ENCODE data around the gene KDM4B. TPM values are rescaled to one million over a fixed set of nuclear protein-coding genes. Genes with fewer than 3 reads are reported as not detected.

KDM4B gene
- total RNA-seq, 1 donor from 2014 or later: 34.6 TPM

DNA sequence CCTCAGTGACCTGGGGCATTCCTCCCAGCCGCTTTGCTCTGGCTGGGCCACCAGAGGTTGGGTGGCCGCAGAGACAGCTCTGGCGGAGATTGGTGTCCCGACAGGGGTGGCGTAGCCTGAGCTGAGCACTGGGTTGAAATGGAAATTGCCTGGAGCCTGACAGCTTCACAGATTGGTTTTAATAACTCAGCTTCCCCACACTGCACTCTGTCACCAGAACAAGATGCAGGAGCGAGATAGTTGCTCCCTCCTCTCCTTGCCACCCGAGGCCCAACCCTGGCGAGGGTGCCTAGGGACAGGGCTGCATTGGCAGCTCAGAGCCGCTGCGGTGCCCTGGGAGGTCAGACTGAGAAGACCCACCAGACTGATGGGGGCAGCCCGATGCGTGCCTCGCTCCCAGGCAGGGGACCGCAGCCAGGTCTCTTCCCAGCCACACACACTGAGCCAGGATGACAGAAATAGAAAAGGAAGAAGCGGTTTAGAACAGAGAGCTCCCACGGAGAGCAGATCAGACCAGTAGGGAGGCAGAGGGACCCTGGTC lies 84.1 kb downstream of the KDM4B start:
- no peak for ATAC-seq (ENCODE audit: poor library complexity)
- intact Hi-C loops (cut with DNase I): loop anchor here (5.0 kb wide), 1 partner anchor 524 kb away; no protein-coding TSS in a partner anchor
- DNase-seq: no peak

DNA sequence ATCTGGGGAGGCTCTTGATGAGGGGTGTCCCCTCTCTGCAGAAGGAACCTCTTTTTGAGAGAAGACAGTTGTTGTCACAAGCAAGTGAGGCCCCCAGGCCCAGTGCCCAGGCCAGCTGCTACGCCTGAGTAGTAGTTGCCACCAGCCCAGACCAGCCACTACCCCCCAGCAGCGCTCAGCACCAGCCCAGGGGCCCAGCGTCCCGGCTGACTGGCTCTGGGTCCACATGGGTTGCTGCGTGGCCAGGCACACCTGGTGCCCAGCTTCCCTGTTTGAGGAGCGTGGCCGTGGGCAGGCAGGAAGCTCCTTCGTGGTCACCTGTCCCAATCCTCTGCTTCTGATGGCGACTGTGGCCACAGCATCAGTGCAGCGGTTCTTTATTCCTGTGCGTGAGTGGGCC lies 84.7 kb downstream of the KDM4B start:
- DNase-seq (no peak), ATAC-seq (ENCODE audit: poor library complexity) (no peak)
- intact Hi-C loops (cut with DNase I): loop anchor here (5.0 kb wide), 1 partner anchor 524 kb away; no protein-coding TSS in a partner anchor

DNA sequence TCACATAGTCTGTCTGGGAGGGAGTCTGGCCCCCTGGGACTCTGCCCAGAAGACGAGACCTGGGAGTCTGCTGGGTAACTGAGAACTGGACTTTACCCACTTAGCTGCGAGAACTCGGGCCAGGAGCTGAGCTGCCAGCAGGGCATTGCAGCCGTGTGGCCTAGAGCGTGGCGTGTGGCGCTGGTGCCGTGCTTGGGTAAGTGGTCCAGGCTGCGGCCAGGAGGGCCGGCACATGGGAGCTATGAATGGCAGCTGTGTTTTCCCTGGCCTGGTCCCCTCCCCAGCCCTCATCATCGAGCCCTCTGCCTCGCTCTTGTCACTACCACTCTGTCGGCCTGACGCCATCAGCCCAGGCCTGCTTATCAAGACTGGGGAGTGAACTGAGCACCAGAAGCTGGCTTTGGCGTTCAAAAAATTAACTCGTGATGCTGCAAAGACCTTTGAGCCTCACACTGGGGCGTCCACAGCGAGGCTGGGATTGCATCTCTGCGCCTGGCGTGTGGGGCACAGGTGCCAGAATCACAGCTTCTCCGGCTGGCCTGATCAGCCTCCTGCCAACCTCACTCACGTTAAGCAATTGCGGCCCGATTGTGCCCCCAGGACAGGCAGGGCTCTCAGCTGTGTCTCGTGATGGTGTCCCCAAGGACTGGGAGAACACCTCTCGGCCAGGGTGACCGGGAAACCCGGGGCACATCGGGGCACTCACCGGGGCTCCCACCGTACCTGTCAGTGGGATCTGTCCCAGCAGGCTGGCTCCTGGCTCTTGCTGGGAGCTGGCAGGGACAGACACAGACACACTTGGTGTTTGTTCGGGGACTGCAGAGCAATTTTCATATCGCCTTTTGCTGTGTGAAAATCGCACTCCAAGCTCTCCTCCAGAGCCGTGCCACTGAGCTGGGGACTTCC lies 85.9 kb downstream of the KDM4B start:
- DNase-seq (peak; percentile 71), ATAC-seq (ENCODE audit: poor library complexity) (peak; percentile 65)
- intact Hi-C loops (cut with DNase I): loop anchor here (5.0 kb wide), 1 partner anchor 522 kb away; no protein-coding TSS in a partner anchor

DNA sequence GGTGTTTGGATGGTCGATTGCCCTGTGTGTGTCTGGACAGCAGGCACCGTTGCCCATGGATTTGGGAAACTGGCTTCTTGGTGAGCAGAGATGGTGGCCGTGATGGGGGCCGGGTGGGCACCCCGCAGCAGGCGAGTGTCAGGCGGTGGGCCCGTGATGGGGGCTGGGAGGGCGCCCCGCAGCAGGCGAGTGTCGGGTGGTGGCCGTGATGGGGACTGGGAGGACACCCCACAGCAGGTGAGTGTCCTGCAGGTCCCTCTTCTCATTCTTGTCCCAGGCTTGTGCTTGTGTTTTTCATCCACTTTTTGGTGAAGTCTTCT lies 86.5 kb downstream of the KDM4B start:
- DNase-seq: no peak

DNA sequence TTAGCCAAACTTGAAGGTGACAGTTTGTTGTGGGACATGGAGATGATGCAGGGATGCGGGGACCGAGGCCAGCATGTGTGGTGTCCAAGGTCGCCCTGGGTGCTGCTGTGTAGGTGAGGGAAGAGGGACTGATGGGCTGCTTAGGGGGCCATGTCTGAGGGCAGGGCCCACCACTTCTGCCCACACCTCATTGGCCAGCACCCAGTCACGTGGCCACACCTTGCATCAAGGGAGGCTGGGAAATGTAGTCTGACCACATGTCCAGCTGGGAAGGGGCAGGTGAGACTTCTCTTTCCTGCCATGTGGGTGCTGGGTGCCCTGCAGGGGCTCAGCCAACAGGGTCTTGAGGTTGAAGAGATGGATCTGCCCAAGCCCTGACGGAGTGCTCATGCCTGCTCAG lies 88.9 kb downstream of the KDM4B start:
- intact Hi-C loops (cut with DNase I): no loop called here
- DNase-seq (no peak), ATAC-seq (ENCODE audit: poor library complexity) (no peak)

More for the DNA sequence above, 86.5 kb downstream of the KDM4B start:
- intact Hi-C loops (cut with DNase I): no loop called here
- no peak for ATAC-seq (ENCODE audit: poor library complexity)

DNA sequence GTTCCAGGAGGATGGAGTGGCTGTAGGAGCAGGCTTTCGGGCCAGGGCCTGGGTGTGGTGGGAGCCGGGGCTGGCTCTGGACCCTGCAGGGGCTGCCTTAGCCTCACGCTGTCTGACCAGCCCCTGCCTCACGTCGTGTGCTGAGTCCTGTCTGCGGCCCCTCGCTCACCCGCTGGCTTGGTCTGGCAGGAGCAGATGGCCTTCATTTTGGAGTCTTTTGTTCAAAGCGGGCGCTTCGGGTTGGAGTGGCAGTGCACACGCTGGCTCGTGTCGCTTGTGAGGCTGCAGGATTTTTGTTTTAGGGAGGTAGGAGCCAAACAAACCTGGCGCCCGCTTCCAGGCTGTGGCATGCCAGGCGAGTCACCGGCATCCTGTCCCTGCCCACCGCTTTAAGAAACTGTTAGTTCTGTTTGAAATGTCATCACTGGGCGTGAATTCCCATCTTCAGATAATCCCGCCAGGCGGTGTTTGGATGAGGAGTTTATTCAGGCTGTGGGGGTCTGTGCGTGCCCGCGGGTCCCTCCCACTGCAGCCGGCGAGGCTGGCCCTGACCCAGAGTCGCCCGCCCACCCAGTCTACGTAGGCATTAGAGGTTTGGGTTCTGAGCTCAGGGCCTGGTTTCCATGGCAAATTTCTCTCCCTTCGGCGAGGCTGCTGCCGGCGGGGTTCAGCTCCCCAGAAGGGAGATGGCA lies 89.8 kb downstream of the KDM4B start:
- intact Hi-C loops (cut with DNase I): no loop called here
- DNase-seq: no peak
- ATAC-seq (ENCODE audit: poor library complexity): no peak

DNA sequence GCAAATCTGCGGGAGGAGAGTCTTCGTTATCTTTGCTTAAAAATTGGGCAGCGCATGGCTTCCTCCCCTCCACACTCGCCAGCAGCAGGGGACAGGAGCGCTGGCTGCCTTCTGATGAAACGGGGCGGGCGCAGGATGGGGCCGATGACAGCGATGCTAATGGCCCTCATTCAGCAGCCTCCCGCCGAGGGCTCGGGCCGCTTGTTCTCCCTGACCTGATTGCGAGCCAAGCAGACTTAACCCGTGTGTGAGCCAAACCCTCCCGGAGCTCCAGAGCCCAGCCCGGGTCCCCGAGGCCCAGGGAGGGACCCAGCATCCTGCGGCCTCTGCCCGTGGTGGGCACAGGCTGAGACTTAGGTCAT lies 90.3 kb downstream of the KDM4B start:
- DNase-seq (peak; percentile 70), ATAC-seq (ENCODE audit: poor library complexity) (peak; percentile 55)

DNA sequence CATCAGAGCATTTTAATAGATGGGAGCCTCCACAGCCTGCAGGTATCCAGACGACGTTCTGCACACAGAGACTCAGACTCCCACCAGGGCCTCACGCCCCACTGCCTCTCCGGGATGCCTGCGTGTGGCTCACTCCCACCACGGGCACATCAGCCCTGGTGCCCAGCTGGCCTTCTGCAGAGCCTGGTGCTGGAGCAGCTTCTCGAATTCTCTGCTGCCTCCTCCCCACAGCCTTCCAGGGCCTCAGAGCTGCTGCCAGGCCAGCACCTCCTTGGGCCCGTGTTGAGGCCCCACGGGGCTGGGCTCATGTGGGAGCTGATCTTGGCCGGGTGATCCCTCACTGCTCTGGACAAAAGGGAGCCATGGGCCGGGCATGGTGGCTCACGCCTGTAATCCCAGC lies 90.9 kb downstream of the KDM4B start:
- intact Hi-C loops (cut with DNase I): no loop called here
- no peak for ATAC-seq (ENCODE audit: poor library complexity)
- DNase-seq: no peak

More for the DNA sequence above, 90.3 kb downstream of the KDM4B start:
- intact Hi-C loops (cut with DNase I): no loop called here

DNA sequence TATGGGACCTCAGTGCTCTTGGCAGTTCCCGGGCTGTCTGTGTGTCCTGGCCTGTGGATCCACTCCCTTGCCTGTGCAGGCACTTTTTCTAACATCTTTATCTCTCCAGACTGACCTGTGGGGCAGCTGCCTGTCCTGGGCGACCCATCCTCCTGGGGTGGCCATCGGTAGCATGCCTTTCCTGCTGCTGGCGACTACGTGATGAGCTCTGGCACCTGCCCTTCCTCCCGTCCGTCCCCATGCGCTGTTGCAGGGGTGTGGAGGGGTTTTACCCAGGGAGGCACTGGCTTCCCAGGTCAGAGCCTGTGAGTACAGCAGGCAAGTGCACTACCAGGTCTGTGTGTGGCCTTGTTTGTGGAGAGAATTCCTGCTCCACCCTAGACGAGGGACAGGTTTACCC lies 93.3 kb downstream of the KDM4B start:
- ATAC-seq (ENCODE audit: poor library complexity) (no peak), DNase-seq (no peak)
- intact Hi-C loops (cut with DNase I): no loop called here

DNA sequence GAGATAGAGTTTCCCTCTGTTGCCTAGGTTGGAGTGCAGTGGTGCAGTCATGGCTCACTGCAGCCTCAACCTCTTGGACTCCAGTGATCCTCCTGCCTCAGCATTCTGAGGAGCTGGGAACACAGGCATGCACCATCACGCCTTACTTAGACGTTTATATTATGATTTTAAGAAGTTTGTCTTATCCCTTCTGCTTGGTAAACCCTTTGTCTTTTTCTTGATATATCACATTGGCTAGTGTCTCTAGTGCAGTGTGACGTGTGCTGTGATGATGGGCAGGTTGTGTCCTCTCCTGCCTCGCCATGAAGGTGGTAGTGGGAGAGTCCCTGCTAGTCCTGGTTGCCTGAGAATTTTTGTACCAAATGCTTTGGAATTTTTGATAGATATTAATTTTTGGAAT lies 93.9 kb downstream of the KDM4B start:
- no peak for ATAC-seq (ENCODE audit: poor library complexity)
- intact Hi-C loops (cut with DNase I): no loop called here
- no peak for DNase-seq

DNA sequence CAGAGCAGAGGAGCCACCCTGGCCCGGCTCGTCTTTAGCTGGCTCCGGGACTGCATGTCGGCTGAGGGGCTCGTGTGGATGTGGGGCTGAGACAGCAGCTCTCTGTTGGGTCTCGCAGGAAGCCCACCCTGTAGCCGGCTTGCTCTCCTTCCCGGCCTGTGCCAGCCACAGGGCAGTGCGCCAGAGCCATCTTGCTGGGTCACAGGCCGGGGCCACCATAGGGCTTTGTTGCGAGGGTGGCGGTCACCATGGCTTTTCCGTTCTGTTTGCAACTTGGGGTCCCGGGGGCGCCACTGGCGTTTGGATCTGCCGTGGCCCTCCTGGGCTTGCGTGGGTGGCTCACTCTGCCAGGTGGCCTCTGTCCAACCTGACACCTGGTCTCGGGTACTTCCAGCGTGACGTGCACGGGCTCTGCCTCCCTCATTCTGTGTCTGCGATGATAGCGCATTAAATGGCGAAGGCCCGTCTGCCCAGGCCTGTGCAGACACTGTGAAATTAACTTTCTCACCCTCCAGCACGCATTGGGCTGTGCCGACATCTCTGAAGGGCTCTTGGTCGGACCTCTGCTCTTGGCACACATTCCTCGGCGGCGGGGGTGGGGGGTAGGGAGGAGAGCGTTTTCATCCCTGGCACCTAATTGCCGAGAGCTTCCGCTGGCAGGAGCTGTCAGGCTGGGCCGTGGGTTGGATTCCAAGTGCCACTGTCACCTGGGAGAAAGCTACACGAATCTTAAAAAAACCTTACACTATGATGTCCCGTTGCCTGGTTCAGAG lies 95.1 kb downstream of the KDM4B start:
- no peak for DNase-seq
- no peak for ATAC-seq (ENCODE audit: poor library complexity)
- intact Hi-C loops (cut with DNase I): no loop called here

DNA sequence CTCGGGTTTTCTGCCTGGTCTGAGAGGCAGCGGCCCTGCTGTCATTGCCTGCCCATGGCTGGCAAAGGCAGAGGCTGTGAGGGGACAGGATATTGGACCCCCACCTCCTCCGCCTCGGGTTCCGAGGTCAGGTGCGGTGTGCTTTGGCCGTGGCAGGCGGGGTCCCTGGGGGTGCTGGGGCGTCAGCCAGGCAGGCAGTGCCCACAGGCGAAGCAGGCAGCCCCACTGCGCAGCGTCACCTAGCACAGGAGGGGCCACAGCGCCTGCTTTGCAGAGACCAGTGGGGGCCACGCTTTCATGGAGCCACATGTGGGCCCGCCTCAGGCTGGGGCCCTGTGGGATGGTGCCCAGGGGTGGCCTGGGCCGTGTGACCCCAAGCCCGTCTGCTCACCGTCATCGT lies 96.0 kb downstream of the KDM4B start:
- no peak for DNase-seq
- intact Hi-C loops (cut with DNase I): no loop called here
- ATAC-seq (ENCODE audit: poor library complexity): no peak

DNA sequence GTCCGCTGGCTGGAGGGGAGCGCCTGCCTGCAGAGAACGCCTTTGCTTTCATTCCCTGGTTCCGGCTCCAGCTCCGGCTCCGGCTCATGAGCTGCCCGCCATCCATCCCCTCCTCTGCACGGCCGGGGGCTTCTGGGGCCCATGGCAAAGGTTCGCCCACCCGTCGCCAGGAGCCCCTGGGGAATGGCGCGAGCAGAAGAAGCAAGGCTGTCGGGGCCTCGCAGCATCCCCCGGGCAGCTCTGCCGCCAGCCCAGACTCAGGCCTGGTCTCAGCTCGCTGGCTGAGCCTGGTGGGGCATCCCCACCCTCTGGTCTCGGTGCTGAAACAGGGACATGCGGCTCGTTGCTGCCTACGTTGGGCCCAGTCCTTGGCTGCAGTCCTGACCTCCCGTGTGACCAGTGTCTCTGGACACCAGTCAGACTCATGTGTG lies 96.8 kb downstream of the KDM4B start:
- no peak for DNase-seq
- no peak for ATAC-seq (ENCODE audit: poor library complexity)
- intact Hi-C loops (cut with DNase I): no loop called here

DNA sequence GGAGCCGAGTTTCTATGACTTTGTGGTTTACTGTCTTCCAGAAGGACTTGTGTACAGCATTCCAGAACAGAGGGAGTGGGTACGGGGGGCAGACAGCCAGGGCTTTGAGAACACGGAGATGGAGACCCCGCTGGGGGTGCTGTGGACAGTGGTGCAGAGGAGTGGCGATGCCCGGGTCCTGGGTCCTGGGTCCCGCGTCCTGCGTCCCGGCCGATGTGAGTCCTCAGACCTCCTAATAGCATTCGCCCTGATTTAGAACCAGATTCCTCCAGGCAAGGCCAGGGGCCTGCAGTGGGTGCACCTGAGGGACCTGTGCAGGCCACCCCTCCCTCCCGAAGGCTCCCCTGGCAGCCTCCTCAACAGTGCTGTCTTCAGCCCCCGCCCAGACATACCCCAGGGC lies 97.9 kb downstream of the KDM4B start:
- DNase-seq (no peak), ATAC-seq (ENCODE audit: poor library complexity) (no peak)
- intact Hi-C loops (cut with DNase I): no loop called here

DNA sequence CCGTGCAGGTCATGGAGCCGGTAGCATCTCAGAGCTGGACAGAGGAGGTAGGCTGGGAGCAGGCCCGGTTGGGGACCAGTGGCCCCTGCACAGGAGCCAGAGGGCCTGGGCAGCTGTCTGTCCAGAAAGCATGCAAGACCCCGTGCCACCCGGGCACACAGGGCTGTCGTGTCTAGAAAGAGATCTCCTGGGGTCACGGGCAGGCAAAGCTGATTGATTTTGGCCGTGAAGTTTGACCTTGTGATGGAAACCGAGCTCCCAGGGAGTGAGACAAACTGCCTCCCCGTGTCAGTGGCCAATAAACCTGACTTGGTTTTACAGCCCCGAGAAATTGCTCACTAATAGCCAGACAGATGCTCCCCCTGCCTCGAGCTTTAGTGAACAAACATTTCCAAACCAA lies 98.8 kb downstream of the KDM4B start:
- intact Hi-C loops (cut with DNase I): no loop called here
- no peak for ATAC-seq (ENCODE audit: poor library complexity)
- DNase-seq: no peak

DNA sequence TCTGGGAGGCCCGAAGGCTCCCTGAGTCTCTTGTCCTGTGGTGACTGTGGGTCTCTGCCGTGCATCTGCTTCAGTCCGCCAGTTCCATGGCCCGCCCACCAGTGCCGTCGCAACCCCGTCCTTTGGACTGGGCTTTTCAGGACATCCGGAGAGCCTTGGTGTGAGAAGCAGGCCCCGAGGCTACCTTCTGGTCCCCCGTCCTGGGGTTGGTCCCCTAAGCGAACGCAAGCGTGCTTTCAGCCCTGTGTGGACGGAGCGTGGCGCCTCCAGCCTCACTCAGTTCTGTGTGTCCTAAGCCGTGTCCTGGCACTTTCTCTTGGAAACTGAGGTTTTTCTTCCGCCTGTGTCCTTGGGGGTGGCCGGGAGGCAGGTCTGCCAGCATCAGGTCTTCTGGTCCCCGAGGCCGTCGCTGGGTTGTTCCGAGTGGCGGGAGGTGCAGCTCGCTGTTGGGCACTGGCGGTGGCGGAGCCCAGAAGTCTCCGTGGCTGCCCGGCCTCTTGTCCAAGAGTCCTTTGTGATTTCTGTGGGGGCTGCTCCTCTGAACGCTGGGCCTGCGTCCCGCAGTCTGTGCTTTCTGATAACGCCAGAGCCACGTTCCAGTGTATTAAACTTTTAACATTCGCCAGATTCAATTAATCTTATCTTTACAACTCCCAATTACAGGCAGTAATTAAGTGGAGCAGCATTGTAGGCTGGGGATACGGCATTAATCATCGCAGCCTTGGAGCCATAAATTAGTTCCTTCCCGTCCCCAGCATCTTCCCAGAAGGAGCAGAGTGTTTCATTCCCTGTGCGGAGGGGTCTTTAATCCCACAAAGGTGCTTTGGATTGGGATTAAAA lies 99.5 kb downstream of the KDM4B start:
- ATAC-seq (ENCODE audit: poor library complexity) (no peak), DNase-seq (no peak)
- intact Hi-C loops (cut with DNase I): no loop called here

DNA sequence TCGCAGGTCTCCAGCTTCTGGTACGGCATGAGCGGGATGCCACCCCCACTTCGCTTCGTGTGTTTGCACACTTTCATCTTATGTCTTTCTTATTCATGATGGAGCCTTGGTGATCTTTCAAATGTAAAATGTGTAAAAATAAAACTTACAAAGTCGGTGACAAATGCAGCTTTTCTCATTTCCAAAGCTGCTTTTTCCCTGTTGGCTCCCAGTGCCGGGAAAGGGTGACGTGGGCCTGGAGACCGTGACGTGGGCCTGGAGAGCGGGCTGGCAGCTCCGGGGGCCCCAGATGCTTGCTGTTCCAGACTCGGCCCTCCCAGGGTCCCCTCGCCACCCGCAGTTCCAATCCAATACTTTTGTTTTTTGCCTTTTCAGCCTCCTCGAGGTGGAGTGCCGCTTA lies 101.4 kb downstream of the KDM4B start:
- DNase-seq (no peak), ATAC-seq (ENCODE audit: poor library complexity) (no peak)

DNA sequence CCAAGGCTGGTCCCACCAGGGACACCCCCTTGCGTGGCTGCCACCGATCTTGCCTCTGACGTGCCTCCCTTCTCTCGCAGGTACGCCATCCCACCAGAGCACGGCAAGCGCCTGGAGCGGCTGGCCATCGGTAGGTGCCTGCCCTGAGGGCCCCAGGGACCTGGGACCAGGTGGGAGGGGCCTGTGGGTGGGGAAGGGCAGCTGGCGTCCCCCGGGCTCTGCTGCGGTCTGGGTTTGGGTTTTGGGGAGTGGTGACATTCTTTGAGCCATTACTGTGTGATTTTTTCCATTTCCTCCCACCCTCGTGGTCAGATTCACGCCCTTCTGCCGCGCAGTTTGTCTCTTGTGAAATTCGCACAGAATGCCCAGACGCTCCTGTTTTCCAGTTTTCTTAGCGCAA lies 102.0 kb downstream of the KDM4B start:
- intact Hi-C loops (cut with DNase I): no loop called here
- ATAC-seq (ENCODE audit: poor library complexity): no peak
- no peak for DNase-seq

More for the DNA sequence above, 101.4 kb downstream of the KDM4B start:
- intact Hi-C loops (cut with DNase I): no loop called here
